Esophagus squamous epithelium (tissue), 5 donors: Measurements from ENCODE around the gene SYNPR. TPM values are rescaled to one million over a fixed set of nuclear protein-coding genes. Genes with fewer than 3 reads are reported as not detected.

Experiments
- DNase-seq: peaks from one replicate; lab custom pipeline; 2025; lab: John Stamatoyannopoulos, UW
- H3K27ac ChIP-seq, 4 donors: fragments of 200-600 bp; sonication (generic); one replicate each; pipeline ENCODE4 v1.5.1; 2016 to 2019; ENCODE audit warnings: mild to moderate bottlenecking in 1 of 4
- H3K27me3 ChIP-seq, 4 donors: fragments of 200-600 bp; sonication (generic); 1 replicate in 3 of 4; 2 replicates in 1 of 4; pipeline versions ENCODE4 v1.5.1 to v1.6.0; 2017 to 2021; ENCODE audit warnings: antibody characterized with exemption in 1 of 4
- H3K36me3 ChIP-seq, 3 donors: fragments of 200-600 bp; sonication (generic); one replicate each; pipeline ENCODE4 v1.5.1; 2016 to 2019
- H3K4me1 ChIP-seq, 3 donors: fragments of 200-600 bp; sonication (generic); one replicate each; pipeline ENCODE4 v1.5.1; 2017 to 2019
- H3K4me3 ChIP-seq, 4 donors: fragments of 200-600 bp; sonication (generic); 1 replicate in 3 of 4; 2 replicates in 1 of 4; pipeline ENCODE4 v1.5.1; 2016 to 2019; ENCODE audit warnings: mild to moderate bottlenecking in 2 of 4, moderate library complexity in 1 of 4
- H3K9me3 ChIP-seq, 3 donors: fragments of 200-600 bp; sonication (generic); one replicate each; pipeline ENCODE4 v1.5.1; 2016 to 2019
- CTCF ChIP-seq, 6 experiments: fragments of 450-650 bp in 4 of 6; fragments of 200-600 bp in 2 of 6; sonication (generic) in 2 of 6; IDR thresholded peaks; one replicate each; pipeline ENCODE4 v1.5.1; 2016 to 2019; ENCODE audit warnings: antibody characterized with exemption in 6 of 6, mild to moderate bottlenecking in 4 of 6, moderate library complexity in 4 of 6
- POLR2A ChIP-seq, 4 donors: fragments of 450-650 bp; IDR thresholded peaks; one replicate each; pipeline ENCODE4 v1.6.1; 2017; ENCODE audit warnings: antibody characterized with exemption in 4 of 4, mild to moderate bottlenecking in 4 of 4, moderate library complexity in 3 of 4
- WGBS, 2 donors: methylation state at CpG; one replicate each; pipeline ENCODE4 v1.1.5; 2018; 5-methylcytosine and 5-hydroxymethylcytosine counted together
- intact Hi-C: fragments of 100-400 bp; cut with DNase I; formaldehyde crosslinking; loops from one replicate; pipeline ENCODE4 v1.15.0; 2022
- total RNA-seq, 4 donors: library from RNA; depleted of rRNA; stranded (reverse); fragments of >200 nt; gene quantifications; one replicate each; pipeline ENCODE4 v1.1.0, GENCODE V29; 2016
- donor health status: DM: yes; HTN: yes; CAD: no.

SYNPR gene
- total RNA-seq, 4 donors from 2014 or later = not detected

- no peaks in the 10 kb centered on the region for H3K27me3 ChIP-seq
- TF ChIP-seq POLR2A (IDR thresholded peaks at IDR 0.05) = no peak
- TF ChIP-seq CTCF (IDR thresholded peaks at IDR 0.05) = no peak
- intact Hi-C loops = no loop called here
- no peaks in the 10 kb centered on the region for H3K36me3 ChIP-seq
- no peak overlapping the region for H3K27ac ChIP-seq
- no peak for DNase-seq
- no peaks in the 10 kb centered on the region for H3K4me1 ChIP-seq
- no peak overlapping the region for H3K4me3 ChIP-seq
- H3K9me3 ChIP-seq = no peaks in the 10 kb centered on the region
- 78 to 80% methylated on average over 4 of the region's 4 CpGs for WGBS, 2 donors
Measured at GRCh38 chr3:63395960-63396359, 117.9 kb downstream of the SYNPR start.

GRCh38 chr3:63400246-63400860, 122.2 kb downstream of the SYNPR start:
- H3K9me3 ChIP-seq = no peaks in the 10 kb centered on the region
- no peak for DNase-seq
- H3K36me3 ChIP-seq = no peaks in the 10 kb centered on the region
- 40 to 46% methylated on average over 5 to 6 of the region's 6 CpGs for WGBS, 2 donors
- intact Hi-C loops = no loop called here
- TF ChIP-seq POLR2A (IDR thresholded peaks at IDR 0.05) = no peak
- TF ChIP-seq CTCF (IDR thresholded peaks at IDR 0.05) = no peak
- H3K4me3 ChIP-seq = no peak overlapping the region
- H3K27me3 ChIP-seq = no peaks in the 10 kb centered on the region
- no peak overlapping the region for H3K27ac ChIP-seq
- no peaks in the 10 kb centered on the region for H3K4me1 ChIP-seq

GRCh38 chr3:63405882-63406281, 127.8 kb downstream of the SYNPR start:
- DNase-seq = no peak
- intact Hi-C loops = no loop called here
- Histone ChIP-seq H3K4me1 (no peaks in the 10 kb centered on the region), H3K27me3 (no peaks in the 10 kb centered on the region), H3K36me3 (no peaks in the 10 kb centered on the region), H3K27ac (no peak overlapping the region), H3K9me3 (no peaks in the 10 kb centered on the region), H3K4me3 (no peak overlapping the region)
- TF ChIP-seq POLR2A (IDR thresholded peaks at IDR 0.05) (no peak), CTCF (IDR thresholded peaks at IDR 0.05) (peak in 1 of 6 experiments; percentile 18)
- 81 to 83% methylated on average over 3 of the region's 3 CpGs for WGBS, 2 donors

- TF ChIP-seq POLR2A (IDR thresholded peaks at IDR 0.05) = no peak
- no peak for TF ChIP-seq CTCF (IDR thresholded peaks at IDR 0.05)
- intact Hi-C loops = no loop called here
Measured at GRCh38 chr3:63413523-63413922, 135.4 kb downstream of the SYNPR start.

GRCh38 chr3:63414607-63415006, 136.5 kb downstream of the SYNPR start:
- Histone ChIP-seq H3K9me3 (no peaks in the 10 kb centered on the region), H3K4me3 (no peak overlapping the region), H3K27ac (no peak overlapping the region), H3K4me1 (no peaks in the 10 kb centered on the region), H3K36me3 (no peaks in the 10 kb centered on the region), H3K27me3 (no peaks in the 10 kb centered on the region)
- no peak for TF ChIP-seq POLR2A (IDR thresholded peaks at IDR 0.05)
- TF ChIP-seq CTCF (IDR thresholded peaks at IDR 0.05) = no peak
- 37 to 61% methylated on average over 1 of the region's 1 CpG for WGBS, 2 donors
- no peak for DNase-seq
- intact Hi-C loops = no loop called here

More at GRCh38 chr3:63413523-63413922, 135.4 kb downstream of the SYNPR start:
- Histone ChIP-seq H3K27me3 (no peaks in the 10 kb centered on the region), H3K9me3 (no peaks in the 10 kb centered on the region), H3K36me3 (no peaks in the 10 kb centered on the region), H3K4me3 (no peak overlapping the region), H3K27ac (no peak overlapping the region), H3K4me1 (no peaks in the 10 kb centered on the region)
- DNase-seq = no peak
